MG63 (cell line): ENCODE results near the gene IL10RA. TPM values are rescaled to one million over a fixed set of nuclear protein-coding genes. Genes with fewer than 3 reads are reported as not detected.
"Not testable (repeated sequence)": the region's sequence is repeated elsewhere in the genome, so short reads cannot be mapped to it uniquely, and the experiment has no call there.

Experiments
- DNase-seq: peaks from one replicate; pipeline ENCODE4 v3.0.0-alpha.2; 2020
- H3K27me3 ChIP-seq: fragments of 250-450 bp; sonication (Bioruptor Pico); 2 replicates; pipeline ENCODE4 v1.5.1; 2020; ENCODE audit warnings: mild to moderate bottlenecking, moderate library complexity
- H3K36me3 ChIP-seq: fragments of 250-450 bp; sonication (Bioruptor Pico); 2 replicates; pipeline ENCODE4 v1.5.1; 2020; ENCODE audit warnings: mild to moderate bottlenecking, moderate library complexity
- H3K4me3 ChIP-seq: fragments of 250-450 bp; sonication (Bioruptor Pico); 2 replicates; pipeline ENCODE4 v1.5.1; 2020; ENCODE audit warnings: mild to moderate bottlenecking, moderate library complexity
- H3K9me3 ChIP-seq: fragments of 250-450 bp; sonication (Bioruptor Pico); 2 replicates; pipeline ENCODE4 v1.5.1; 2020; ENCODE audit warnings: mild to moderate bottlenecking, moderate library complexity
- total RNA-seq: library from RNA; depleted of rRNA; stranded (reverse); fragments of >200 nt; shearing (Covaris generic); gene quantifications from 2 replicates; pipeline ENCODE4 v1.2.3, GENCODE V29; 2014; ENCODE audit warnings: low replicate concordance

The IL10RA gene
- total RNA-seq, 1 experiment from 2014 or later: 1.3 TPM

- DNase-seq: no peak
- H3K27me3 ChIP-seq: no peaks in the 10 kb centered on the region
- H3K9me3 ChIP-seq: no peaks in the 10 kb centered on the region
- H3K4me3 ChIP-seq: no peak overlapping the region
- H3K36me3 ChIP-seq: no peaks in the 10 kb centered on the region
These were observed 12.6 kb downstream of the IL10RA start for GRCh38 chr11:117998664-117999353.

GRCh38 chr11:117999354-117999993 is 13.3 kb downstream of the IL10RA start:
- Histone ChIP-seq H3K27me3 (no peaks in the 10 kb centered on the region), H3K9me3 (no peaks in the 10 kb centered on the region), H3K4me3 (no peak overlapping the region), H3K36me3 (no peaks in the 10 kb centered on the region)
- no peak for DNase-seq

GRCh38 chr11:118000067-118000849 is 14.1 kb downstream of the IL10RA start:
- H3K9me3 ChIP-seq: no peaks in the 10 kb centered on the region
- H3K36me3 ChIP-seq: no peaks in the 10 kb centered on the region
- DNase-seq: no peak
- H3K4me3 ChIP-seq: no peak overlapping the region
- no peaks in the 10 kb centered on the region for H3K27me3 ChIP-seq

DNA sequence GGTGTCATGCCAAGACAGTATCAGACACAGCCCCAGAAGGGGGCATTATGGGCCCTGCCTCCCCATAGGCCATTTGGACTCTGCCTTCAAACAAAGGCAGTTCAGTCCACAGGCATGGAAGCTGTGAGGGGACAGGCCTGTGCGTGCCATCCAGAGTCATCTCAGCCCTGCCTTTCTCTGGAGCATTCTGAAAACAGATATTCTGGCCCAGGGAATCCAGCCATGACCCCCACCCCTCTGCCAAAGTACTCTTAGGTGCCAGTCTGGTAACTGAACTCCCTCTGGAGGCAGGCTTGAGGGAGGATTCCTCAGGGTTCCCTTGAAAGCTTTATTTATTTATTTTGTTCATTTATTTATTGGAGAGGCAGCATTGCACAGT is 14.6 kb downstream of the IL10RA start:
- Histone ChIP-seq H3K9me3 (no peaks in the 10 kb centered on the region), H3K36me3 (no peaks in the 10 kb centered on the region), H3K4me3 (no peak overlapping the region), H3K27me3 (no peaks in the 10 kb centered on the region)
- no peak for DNase-seq

DNA sequence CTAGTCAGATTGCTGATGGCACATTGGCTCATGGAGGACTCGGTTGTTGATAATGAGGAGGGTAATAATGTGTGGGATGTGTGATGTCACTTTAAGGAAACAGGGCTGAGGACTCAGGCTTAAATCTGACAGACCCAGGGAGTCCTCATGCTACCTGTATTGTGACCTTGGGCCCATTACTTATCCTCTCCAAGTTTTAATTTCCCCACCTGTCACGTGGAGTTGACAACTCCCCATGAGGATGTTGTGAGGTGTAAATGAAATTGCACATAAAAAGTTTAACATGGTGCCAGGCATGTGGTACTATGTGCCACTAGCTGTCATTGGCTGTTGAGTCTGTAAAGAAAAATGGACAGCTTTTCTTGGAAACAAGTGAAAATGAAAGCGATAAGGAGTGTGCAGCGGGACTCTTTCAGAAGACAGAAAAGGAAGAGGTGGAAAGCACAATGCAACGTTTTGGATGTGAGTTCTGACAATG is 15.3 kb downstream of the IL10RA start:
- no peak overlapping the region for H3K4me3 ChIP-seq
- DNase-seq: no peak
- no peaks in the 10 kb centered on the region for H3K27me3 ChIP-seq
- H3K36me3 ChIP-seq: no peaks in the 10 kb centered on the region
- no peaks in the 10 kb centered on the region for H3K9me3 ChIP-seq

DNA sequence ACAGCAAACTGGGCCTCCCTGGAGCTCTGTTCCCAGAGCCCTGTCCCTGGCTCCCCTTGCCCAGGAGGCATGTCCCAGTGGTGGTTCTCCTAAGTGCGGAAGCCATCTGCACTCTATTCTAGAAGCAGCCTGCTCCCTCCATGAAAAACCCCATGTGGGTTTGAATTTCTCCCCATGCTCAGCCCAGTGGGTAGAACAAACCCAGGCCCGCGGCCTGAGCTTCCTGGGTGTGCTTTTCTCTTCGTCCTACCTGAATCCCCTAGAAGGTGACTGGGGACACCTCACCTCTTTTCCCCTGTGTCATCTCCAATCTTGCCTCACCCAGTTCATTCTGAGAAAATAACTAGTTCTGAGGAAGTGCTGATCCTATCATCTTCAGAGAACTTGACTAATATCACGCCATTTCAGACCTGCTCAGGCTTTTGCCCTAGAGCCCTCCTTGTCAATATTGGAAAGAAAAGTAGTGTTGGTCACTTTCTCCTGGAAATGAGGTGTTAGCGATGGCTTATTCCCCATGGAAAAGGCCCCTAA is 15.9 kb downstream of the IL10RA start:
- Histone ChIP-seq H3K4me3 (no peak overlapping the region), H3K27me3 (no peaks in the 10 kb centered on the region), H3K36me3 (no peaks in the 10 kb centered on the region), H3K9me3 (no peaks in the 10 kb centered on the region)
- DNase-seq: no peak

GRCh38 chr11:118002541-118003423 is 16.6 kb downstream of the IL10RA start:
- H3K9me3 ChIP-seq: no peaks in the 10 kb centered on the region
- peak; percentile 49 for DNase-seq

DNA sequence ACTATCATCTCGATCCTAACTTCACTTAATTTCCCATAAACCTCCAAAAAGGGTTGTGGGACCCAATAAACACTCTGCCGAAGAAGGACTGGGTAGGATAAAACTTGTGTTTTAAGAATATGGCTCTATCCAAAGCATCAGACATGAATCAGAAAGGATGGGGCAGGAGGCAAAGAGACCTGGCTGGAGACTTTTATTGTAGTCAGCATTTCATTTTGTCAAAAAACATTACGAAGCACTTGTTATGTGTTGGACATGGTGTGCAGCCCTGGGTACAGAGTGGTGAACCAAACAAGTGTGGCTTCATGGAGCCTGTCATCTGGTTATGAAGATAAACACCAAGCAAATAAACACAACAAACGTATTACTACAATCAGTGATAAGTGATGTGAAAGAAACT is 17.3 kb downstream of the IL10RA start:
- Histone ChIP-seq H3K4me3 (no peak overlapping the region), H3K9me3 (no peaks in the 10 kb centered on the region), H3K27me3 (no peaks in the 10 kb centered on the region), H3K36me3 (no peaks in the 10 kb centered on the region)
- DNase-seq: no peak

More at GRCh38 chr11:118002541-118003423, 16.6 kb downstream of the IL10RA start:
- no peaks in the 10 kb centered on the region for H3K36me3 ChIP-seq
- no peaks in the 10 kb centered on the region for H3K27me3 ChIP-seq
- no peak overlapping the region for H3K4me3 ChIP-seq

GRCh38 chr11:118004543-118005223 is 18.5 kb downstream of the IL10RA start:
- H3K36me3 ChIP-seq: no peaks in the 10 kb centered on the region
- H3K9me3 ChIP-seq: no peaks in the 10 kb centered on the region
- H3K27me3 ChIP-seq: no peaks in the 10 kb centered on the region

GRCh38 chr11:118005224-118006152 is 19.3 kb downstream of the IL10RA start:
- H3K9me3 ChIP-seq: no peaks in the 10 kb centered on the region

More at GRCh38 chr11:118004543-118005223, 18.5 kb downstream of the IL10RA start:
- no peak for DNase-seq
- H3K4me3 ChIP-seq: no peak overlapping the region

GRCh38 chr11:118006153-118006534 is 19.9 kb downstream of the IL10RA start:
- no peak overlapping the region for H3K4me3 ChIP-seq
- DNase-seq: no peak
- H3K9me3 ChIP-seq: no peaks in the 10 kb centered on the region

More at GRCh38 chr11:118005224-118006152, 19.3 kb downstream of the IL10RA start:
- no peak overlapping the region for H3K4me3 ChIP-seq
- no peak for DNase-seq
- no peaks in the 10 kb centered on the region for H3K27me3 ChIP-seq
- H3K36me3 ChIP-seq: no peaks in the 10 kb centered on the region

DNA sequence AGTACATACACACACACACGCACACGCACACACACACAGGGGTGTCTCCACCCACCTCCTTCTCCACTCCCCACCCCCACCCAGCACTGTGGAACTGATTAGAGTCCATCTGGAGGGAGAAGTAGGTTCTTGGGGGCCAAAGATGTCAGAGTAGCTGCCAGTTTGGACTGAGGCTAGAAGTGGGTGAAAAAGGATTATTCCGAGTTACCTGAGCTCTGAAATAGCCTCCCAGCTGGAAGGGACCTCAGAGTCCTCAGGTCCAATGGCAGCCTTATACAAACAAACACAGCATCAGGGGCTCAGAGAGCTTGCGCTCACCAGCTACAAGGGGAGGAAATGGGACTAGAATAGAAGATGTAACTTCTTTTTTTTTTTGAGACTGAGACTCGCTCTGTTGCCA is 20.8 kb downstream of the IL10RA start:
- Histone ChIP-seq H3K36me3 (no peaks in the 10 kb centered on the region), H3K9me3 (no peaks in the 10 kb centered on the region), H3K27me3 (no peaks in the 10 kb centered on the region), H3K4me3 (no peak overlapping the region)
- DNase-seq: no peak

More at GRCh38 chr11:118006153-118006534, 19.9 kb downstream of the IL10RA start:
- no peaks in the 10 kb centered on the region for H3K27me3 ChIP-seq
- H3K36me3 ChIP-seq: no peaks in the 10 kb centered on the region

DNA sequence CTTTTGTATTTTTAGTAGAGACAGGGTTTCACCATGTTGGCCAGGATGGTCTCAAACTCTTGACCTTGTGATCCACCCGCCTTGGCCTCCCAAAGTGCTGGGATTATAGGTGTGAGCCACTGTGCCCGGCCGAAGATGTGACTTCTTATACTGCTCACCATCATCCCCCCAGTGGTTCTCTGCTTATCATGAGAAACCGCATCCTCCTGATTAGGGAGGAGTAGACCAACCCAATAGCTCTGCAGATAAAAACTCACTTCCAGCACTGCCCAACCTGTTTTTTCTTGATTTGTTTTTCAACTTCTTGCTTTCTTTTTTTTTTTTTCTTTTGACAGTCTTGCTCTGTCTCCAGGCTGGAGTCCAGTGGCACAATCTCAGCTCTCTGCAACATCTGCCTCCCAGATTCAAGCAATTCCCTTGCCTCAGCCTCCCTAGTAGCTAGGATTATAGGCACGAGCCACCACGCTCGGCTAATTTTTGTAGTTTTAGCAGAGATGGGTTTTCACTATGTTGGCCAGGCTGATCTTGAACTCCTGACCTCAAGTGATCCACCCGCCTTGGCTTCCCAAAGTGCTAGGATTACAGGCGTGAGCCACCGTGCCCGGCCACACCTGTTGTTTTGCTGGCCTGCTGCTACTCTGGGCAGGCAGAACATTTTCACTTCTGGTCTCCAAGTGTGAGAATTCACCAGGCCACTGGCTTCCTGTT is 21.5 kb downstream of the IL10RA start:
- not testable (repeated sequence) for H3K4me3 ChIP-seq, H3K9me3 ChIP-seq, H3K36me3 ChIP-seq, DNase-seq, H3K27me3 ChIP-seq

- no peaks in the 10 kb centered on the region for H3K36me3 ChIP-seq
- no peaks in the 10 kb centered on the region for H3K27me3 ChIP-seq
- H3K4me3 ChIP-seq: no peak overlapping the region
- no peaks in the 10 kb centered on the region for H3K9me3 ChIP-seq
- no peak for DNase-seq
These were observed 22.2 kb downstream of the IL10RA start for GRCh38 chr11:118008271-118008911.
